Fibroblast of skin of right biceps (primary cell): ENCODE data around the gene FYB1.

ENCODE experiments used
- DNase-seq: peaks from one replicate; pipeline ENCODE4 v3.0.0-alpha.2; 2013

Gene FYB1

GRCh38 chr5:39116344-39117170 is 102.8 kb downstream of the FYB1 start:
- no peak for DNase-seq

DNA sequence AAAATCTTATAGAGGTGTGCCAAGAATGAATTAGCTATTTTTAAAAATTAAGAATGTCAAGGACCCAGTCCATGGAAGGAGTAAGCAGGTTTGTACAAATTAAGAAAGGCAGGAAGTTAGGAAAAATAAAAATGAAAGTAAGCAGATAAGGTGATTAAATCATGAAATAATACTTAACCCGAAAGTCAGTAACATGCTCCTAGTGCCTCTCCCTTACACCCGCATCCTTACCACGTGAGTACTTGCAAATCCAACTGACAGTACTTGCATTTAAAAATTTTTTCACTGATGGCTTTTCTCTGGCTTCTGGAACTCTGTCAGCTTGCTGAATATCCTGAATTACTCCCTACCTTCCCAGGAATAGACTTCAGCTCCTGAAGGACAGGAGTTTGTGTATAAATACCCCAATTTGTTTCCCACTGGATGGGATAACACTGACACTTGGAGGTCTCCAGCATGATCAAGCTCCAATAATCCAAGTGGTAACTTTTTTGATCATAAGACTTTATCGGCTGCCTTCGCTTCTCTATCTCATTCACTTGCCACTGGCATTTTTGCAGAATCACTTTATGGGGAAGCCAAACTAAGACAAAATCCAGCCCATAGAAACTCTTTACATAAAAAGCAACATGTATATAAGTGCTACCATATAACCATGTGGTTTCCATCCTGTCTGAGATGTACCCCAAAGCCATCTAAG is 103.6 kb downstream of the FYB1 start:
- DNase-seq, result no peak

DNA sequence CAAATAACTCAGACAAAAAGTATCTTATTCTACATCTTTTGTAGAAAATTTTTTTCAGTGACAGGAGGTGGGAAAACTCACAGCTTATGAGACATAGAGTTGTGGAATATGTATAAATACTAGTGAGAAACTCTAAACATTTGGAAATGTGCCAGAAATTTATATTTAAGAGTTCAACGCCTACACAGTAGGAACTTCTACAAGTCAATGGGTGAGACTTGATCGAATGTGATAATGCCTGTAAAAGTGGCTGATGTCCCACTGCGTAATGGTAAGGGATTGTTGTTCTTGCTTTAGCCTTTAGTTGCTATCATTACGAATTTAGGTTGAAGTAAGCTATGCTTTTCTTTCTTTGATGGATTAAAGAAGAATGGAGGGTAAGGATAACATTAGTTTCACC is 105.2 kb downstream of the FYB1 start:
- DNase-seq, result no peak

GRCh38 chr5:39113354-39113953 is 105.9 kb downstream of the FYB1 start:
- no peak for DNase-seq

DNA sequence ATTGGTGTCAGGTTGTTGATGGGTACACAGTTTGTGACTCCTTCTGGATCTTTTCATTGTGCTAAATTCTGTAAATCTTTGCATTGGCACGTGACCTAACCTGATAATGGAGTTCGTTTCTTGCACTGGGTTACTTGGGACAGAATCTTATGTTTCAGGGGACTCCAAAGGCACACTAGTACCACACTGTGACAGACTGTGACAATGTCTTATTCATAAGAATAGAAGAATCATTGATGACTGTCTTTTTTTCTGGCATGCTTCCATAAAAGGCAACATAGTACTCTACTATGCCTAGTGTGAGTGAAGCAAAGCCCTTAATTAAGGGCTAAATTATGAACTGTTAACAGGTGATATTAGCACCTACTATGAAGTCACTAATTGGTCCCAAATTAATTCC is 109.8 kb downstream of the FYB1 start:
- DNase-seq, result no peak

DNA sequence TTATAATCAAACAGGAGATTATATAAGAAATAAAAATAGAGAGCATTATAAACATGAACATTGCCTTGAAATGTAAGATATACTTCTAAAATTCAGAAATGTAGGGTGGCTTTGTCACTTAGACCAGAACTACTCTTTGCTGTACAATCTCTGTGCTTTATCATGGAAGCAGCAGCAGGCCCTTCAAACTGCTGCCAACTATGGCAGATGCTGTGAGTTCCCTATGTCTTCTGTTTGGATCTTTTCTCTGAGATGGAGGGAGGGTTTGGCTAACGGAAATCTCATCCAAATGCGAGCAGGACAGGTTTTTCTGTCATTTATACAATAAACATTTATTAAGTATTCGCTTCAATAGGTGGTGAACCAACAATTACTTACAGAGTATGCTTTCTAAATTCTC is 110.4 kb downstream of the FYB1 start:
- no peak for DNase-seq

DNA sequence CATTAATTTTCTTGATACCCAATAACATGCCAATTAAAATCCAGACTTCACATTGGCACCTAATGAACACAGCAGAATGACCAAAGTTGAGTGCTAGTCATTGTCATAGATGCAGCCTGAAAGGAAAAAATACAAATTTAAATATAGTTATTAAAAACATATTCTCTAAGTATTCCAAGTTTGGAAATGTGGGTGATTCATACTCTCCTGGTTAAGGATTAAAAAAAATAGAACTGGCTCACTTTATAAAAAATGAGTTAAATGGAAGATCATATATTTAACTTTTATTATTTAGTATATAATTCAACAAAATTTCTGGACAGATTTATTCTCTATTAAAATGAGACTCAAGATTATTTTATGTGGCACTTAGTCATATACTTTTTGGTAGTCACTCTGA is 112.0 kb downstream of the FYB1 start:
- peak; percentile 22 for DNase-seq

- no peak for DNase-seq
These were observed 113.0 kb downstream of the FYB1 start for GRCh38 chr5:39106322-39106721.

- no peak for DNase-seq
These were observed 115.1 kb downstream of the FYB1 start for GRCh38 chr5:39104221-39104620.

DNA sequence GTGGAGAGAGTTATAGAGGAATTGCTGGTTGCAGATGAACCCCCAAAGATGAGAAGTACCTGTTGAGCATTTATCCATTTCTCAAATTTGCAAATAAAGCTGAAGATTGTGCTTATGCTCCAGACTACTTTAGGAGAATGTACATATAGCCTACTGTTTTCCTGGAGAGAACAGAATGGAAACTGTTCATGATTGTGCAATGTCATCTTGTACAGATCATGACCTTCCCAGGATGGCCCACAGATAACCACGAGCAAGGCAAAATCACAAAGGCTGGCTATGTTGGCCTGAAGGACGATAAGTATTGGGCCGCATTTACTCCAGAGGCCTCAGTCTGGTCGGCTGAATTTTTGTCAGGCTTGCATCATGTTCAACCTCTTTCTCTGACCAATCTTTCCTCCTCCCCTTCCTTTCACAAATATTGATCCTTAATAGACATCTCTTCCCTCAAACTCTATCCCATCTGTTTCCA is 116.6 kb downstream of the FYB1 start:
- DNase-seq, result no peak

DNA sequence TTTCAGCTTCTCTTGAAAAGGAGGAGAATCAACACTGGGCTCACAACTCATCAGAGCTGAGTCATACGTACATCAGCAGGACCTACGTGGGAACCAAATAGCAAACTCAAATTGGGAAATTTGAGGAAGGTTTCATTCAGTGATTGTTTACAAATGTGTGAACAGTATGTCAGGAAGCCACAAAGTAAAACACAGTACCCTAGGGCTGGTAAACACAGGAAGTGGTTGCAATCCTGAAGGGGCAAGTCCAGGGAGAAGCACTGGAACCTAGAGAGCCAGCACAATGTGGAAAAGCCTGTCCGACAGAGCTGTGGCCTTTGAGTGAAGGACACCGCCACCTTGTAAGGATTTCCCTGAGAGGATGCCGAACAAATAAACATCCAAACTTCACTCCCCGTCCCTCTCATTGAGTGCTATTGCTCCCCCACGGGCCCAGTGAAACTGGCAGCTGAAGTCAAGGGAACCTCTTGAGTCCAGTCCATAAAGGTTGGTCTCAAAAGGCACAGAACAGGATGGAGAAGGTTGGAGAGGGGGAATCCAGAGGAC is 118.4 kb downstream of the FYB1 start:
- DNase-seq, result peak; percentile 94

DNA sequence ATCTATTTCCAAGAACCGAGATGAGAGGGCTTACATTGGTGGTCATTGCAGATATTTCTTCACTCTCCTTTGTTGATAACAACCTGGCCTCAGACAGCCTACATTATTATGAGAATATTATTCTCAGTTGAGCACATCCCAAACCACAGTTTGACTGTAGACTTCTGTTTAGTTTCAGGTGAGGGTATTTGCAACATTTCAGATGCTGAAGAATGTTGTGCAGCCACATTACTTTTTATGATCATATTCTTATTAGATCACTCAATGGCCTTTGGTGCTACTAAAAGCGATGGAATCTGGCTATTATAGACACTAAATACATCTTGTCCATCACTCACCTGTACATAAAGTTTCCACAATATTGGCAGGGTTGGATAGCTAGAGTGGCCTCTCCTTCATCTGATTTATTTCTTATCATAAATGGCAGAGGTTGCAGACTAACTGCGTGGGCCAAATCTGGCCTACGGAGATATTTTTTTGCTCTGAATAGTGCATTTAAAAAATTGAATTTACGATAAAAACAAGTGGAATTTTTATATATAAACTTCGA is 119.0 kb downstream of the FYB1 start:
- no peak for DNase-seq

DNA sequence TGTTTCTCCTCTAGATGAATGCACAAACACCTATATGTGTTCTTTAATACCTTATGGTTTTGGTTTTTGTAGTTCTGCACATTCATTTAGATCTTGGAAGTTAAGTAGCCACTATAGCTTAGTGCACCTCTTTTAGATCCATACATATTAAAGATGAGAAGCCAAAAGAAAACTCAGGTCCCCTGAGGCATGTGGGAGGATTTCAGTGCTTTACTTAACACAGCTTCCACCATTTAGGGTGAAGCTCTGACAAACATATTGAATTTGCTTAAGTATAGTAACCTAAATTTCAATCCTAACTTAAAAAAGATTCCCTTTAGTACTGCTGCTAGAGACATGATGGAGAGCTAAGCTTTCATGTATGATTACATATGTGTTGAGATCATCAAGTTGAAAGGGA is 119.5 kb downstream of the FYB1 start:
- DNase-seq, result no peak

DNA sequence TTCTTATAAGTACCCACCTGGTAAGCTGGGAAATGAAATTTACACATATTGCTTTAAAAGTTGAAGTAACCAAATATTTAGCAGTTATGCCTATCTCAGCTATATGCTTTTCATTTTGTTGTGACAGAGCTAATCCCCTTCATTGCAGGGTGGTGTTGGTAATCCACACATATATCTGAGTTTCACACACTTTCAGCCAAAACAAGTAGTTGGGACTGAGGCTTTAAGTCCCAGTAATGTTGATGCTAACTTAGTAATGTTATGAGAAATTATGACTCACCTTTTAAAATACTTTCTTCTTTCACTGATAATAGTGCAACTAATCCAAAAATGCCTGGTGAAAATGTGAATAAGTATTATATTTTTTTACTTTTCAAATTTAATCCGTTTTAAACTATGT is 126.0 kb downstream of the FYB1 start:
- peak; percentile 56 for DNase-seq

DNA sequence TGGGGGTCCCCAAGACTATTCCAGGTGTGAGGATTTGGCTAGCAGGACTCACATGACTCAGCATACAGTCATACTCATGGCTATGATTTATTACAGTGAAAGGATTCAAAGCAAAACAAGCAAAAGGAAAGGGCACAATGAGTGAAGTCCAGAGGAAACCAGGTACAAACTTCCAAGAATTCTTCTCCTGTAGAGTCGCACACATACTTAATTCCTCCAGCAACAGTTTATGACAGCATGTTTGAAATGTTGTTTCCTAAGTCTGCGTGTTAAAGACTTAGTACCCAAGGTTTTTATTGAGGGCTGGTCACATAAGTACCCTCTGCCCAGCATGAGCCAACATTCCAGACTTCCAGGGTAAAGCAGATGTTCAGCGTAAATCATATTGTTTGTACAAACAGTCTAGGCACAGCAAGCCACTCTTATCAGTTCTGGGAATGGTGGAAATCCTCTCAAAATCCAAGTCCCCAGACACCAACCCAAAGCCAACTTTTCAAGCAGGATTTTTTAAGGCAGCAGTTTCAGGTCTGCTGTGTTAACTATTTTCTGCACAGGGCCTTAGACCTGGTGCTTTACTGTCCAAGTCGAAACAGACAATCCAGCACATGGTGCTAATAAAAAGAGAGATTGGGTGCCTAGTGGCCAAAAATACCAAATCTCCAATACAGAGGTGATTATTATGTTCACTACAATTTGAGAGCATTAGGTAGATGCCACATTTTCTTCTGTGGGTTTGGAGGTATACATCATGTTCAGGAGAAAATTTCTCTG is 126.6 kb downstream of the FYB1 start:
- peak; percentile 48 for DNase-seq

DNA sequence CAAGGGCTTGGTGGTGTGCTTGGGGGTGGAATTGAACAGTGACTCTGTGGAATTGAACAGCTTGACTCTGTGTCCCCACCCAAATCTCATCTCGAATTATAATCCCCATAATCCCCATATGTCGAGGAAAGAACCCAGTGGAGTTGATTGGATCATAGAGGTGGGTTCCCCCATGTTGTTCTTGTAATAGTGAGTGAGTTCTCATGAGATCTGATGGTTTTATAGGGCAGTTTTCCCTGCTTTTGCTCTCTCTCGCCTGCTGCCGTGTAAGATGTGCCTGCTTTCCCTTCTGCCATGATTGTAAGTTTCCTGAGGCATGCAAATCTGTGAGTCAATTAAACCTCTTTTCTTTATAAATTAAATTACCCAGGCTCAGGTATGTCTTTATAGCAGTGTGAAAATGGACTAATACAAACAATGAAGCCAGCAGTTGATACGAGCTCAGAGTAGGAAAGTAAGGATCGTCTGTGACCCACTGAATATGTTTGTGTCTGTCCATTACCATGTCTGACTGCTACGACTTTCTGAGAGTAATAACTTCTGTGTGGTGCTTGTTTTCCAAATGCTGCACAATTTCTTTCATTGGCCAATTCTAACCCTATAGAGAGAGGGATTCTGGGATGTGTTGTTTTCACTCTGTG is 127.3 kb downstream of the FYB1 start:
- no peak for DNase-seq

GRCh38 chr5:39083968-39084367 is 135.4 kb downstream of the FYB1 start:
- DNase-seq, result no peak

GRCh38 chr5:39082995-39083394 is 136.4 kb downstream of the FYB1 start:
- no peak for DNase-seq

DNA sequence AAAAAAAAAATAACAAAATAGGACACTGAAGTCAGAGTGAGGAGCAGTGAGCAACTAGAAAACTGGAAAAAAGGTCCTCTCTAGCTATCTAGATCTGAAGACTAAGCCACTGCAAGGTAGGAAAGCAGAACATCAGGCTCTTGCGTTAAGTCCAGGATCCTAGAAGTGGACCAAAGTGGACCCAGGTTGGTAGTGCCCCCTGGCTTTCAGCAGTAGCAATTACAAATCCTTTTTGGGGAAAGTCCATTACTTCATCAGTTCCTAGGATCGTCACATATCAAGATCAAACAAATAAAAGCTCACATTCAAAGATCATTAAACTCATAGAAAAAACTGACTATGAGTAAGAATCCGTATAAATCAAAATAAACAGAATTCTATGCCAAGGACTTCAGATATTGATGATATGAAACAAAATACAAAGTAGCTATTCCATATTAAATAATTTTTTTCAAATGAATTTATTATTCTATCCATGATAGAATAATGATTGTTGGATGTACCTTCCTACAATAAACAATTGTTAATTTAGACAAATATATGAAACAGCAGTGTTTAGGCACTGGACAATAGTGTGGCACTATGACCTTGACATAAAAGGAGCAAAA is 138.7 kb downstream of the FYB1 start:
- peak; percentile 48 for DNase-seq

DNA sequence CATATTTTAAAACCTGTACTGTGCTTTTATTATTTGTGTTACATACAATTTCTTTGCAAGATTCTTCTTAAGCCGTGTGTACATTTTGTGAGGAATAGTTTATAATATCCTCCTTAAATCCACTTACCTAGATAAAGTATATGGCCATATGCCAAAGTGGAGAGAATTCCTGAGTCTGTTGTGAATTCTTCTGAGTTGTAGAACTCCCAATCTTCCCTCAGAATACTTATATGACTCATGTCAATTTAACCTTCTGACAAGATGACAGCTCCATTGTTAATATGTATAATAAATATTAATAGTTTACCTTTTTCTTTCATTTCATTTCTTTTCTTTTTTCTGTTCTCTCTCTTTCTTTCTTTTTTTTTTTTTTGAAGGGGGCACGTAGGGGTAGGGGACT is 139.2 kb downstream of the FYB1 start:
- DNase-seq, result peak; percentile 34

DNA sequence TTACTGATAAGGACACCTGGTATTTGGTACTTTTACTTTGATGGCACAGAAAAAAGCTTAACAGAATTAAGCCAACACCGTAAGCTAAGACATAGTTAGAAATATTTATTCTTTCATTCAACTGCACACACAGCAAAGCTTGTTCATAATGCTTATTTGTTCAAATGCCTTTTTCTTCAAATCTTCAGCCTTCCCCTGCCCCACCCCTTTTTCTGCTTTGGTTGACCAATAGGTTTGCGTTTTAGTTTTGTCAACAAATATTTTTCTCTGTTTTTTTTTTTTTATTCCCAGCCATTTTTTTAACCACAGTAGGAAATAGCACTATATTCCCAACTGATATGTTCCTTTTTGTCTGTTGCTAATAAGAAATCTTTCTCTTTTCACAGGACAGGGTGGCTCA is 140.2 kb downstream of the FYB1 start:
- DNase-seq, result no peak
